Left ventricle myocardium inferior (tissue), 1 donor: Measurements from ENCODE around the gene MACROD2. TPM values are rescaled to one million over a fixed set of nuclear protein-coding genes. Genes with fewer than 3 reads are reported as not detected.

Experiments
- DNase-seq: peaks from one replicate; pipeline ENCODE4 v3.0.0-alpha.2; 2020
- H3K27ac ChIP-seq: fragments of 200-600 bp; replicated peaks from 2 replicates; pipeline ENCODE4 v1.8.0; 2021
- H3K27me3 ChIP-seq: fragments of 200-600 bp; 2 replicates; pipeline ENCODE4 v1.8.0; 2021; ENCODE audit warnings: low read depth
- H3K36me3 ChIP-seq: fragments of 200-600 bp; 2 replicates; pipeline ENCODE4 v1.8.0; 2021
- H3K4me1 ChIP-seq: fragments of 200-600 bp; 2 replicates; pipeline ENCODE4 v1.8.0; 2021
- H3K4me3 ChIP-seq: fragments of 200-600 bp; 2 replicates; pipeline ENCODE4 v1.8.0; 2021; ENCODE audit warnings: mild to moderate bottlenecking, moderate library complexity
- H3K9me3 ChIP-seq: fragments of 200-600 bp; replicated peaks from 2 replicates; pipeline ENCODE4 v1.8.0; 2021
- CTCF ChIP-seq: fragments of 200-600 bp; IDR thresholded peaks from 2 replicates; pipeline ENCODE4 v1.8.0; 2021; ENCODE audit warnings: antibody characterized with exemption, mild to moderate bottlenecking, borderline replicate concordance
- intact Hi-C: fragments of 100-400 bp; cut with micrococcal nuclease; formaldehyde crosslinking; loops from one replicate; pipeline ENCODE4 v1.11.0; 2022
- total RNA-seq: library from RNA; stranded (reverse); fragmentation: NEBNext Ultra II Directional; extraction: Animal tissue kit (Norgen Biotek cat#: 25700); gene quantifications from one replicate; pipeline ENCODE4 v1.2.1, GENCODE V29; 2021
- donor health status: DM: no; HTN: yes; CAD: no; lungs with severe emphysema.

The MACROD2 gene
- total RNA-seq, 1 donor from 2014 or later: 3.6 TPM

GRCh38 chr20:15578113-15578512, 1582.8 kb downstream of the MACROD2 start:
- Histone ChIP-seq H3K27ac (no peak overlapping the region), H3K4me1 (no peaks in the 10 kb centered on the region), H3K27me3 (no peaks in the 10 kb centered on the region), H3K4me3 (no peak overlapping the region), H3K9me3 (no peaks in the 10 kb centered on the region), H3K36me3 (no peaks in the 10 kb centered on the region)
- TF ChIP-seq CTCF: no peak
- no peak for DNase-seq
- intact Hi-C loops: no loop called here

GRCh38 chr20:15579688-15580087, 1584.4 kb downstream of the MACROD2 start:
- H3K27me3 ChIP-seq: no peaks in the 10 kb centered on the region
- intact Hi-C loops: no loop called here
- no peak for TF ChIP-seq CTCF
- no peak for DNase-seq
- no peaks in the 10 kb centered on the region for H3K36me3 ChIP-seq
- H3K27ac ChIP-seq: no peak overlapping the region
- H3K4me3 ChIP-seq: no peak overlapping the region
- H3K4me1 ChIP-seq: no peaks in the 10 kb centered on the region
- no peaks in the 10 kb centered on the region for H3K9me3 ChIP-seq

- Histone ChIP-seq H3K4me1 (no peaks in the 10 kb centered on the region), H3K9me3 (no peaks in the 10 kb centered on the region), H3K27me3 (no peaks in the 10 kb centered on the region), H3K27ac (no peak overlapping the region), H3K4me3 (no peak overlapping the region), H3K36me3 (no peaks in the 10 kb centered on the region)
- no peak for TF ChIP-seq CTCF
- intact Hi-C loops: no loop called here
- DNase-seq: no peak
Measured at GRCh38 chr20:15582146-15582760, 1586.9 kb downstream of the MACROD2 start.

- H3K9me3 ChIP-seq: no peaks in the 10 kb centered on the region
- no peak overlapping the region for H3K4me3 ChIP-seq
- no peaks in the 10 kb centered on the region for H3K4me1 ChIP-seq
- TF ChIP-seq CTCF: no peak
- no peak for DNase-seq
- no peak overlapping the region for H3K27ac ChIP-seq
- no peaks in the 10 kb centered on the region for H3K36me3 ChIP-seq
- H3K27me3 ChIP-seq: no peaks in the 10 kb centered on the region
- intact Hi-C loops: no loop called here
Measured at GRCh38 chr20:15584507-15584906, 1589.2 kb downstream of the MACROD2 start.

- H3K4me3 ChIP-seq: no peak overlapping the region
- H3K27me3 ChIP-seq: no peaks in the 10 kb centered on the region
- no peak for TF ChIP-seq CTCF
- H3K9me3 ChIP-seq: no peaks in the 10 kb centered on the region
- no peaks in the 10 kb centered on the region for H3K36me3 ChIP-seq
- DNase-seq: no peak
- H3K4me1 ChIP-seq: no peaks in the 10 kb centered on the region
- intact Hi-C loops: no loop called here
- H3K27ac ChIP-seq: no peak overlapping the region
Measured at GRCh38 chr20:15593081-15593480, 1597.8 kb downstream of the MACROD2 start.
